Lower leg skin (tissue), 3 donors: ENCODE results near the gene MOCS1.

Experiments
- CTCF ChIP-seq, 3 donors: fragments of 450-650 bp; IDR thresholded peaks; one replicate each; pipeline ENCODE4 v1.5.1; 2016; ENCODE audit warnings: antibody characterized with exemption in 3 of 3, mild to moderate bottlenecking in 3 of 3, moderate library complexity in 2 of 3
- POLR2A ChIP-seq, 2 donors: fragments of 450-650 bp; IDR thresholded peaks; one replicate each; pipeline ENCODE4 v1.6.1; 2016 to 2017; ENCODE audit warnings: antibody characterized with exemption in 2 of 2, mild to moderate bottlenecking in 1 of 2, moderate library complexity in 1 of 2

- TF ChIP-seq POLR2A (IDR thresholded peaks at IDR 0.05) (no peak), CTCF (IDR thresholded peaks at IDR 0.05) (no peak)
These were observed 16.0 kb upstream of the MOCS1 start for GRCh38 chr6:39950125-39950720.
